Naive B cell (primary cell): ENCODE data around the gene FAM83B. TPM values are rescaled to one million over a fixed set of nuclear protein-coding genes. Genes with fewer than 3 reads are reported as not detected.
A peak's percentile ranks its signal among the peaks of the same experiment; 100 is the strongest.
"Not testable (repeated sequence)": the region's sequence is repeated elsewhere in the genome, so short reads cannot be mapped to it uniquely, and the experiment has no call there.

Experiments
- ATAC-seq, 2 donors: fragments of 150-1000 bp; cut with Tn5 transposase; 2 replicates each; pipeline ENCODE4 v1.10.0; 2021; ENCODE audit warnings: low read depth in 2 of 2, mild to moderate bottlenecking in 2 of 2, moderate library complexity in 2 of 2
- DNase-seq: peaks from one replicate; pipeline ENCODE4 v3.0.0; 2022
- H3K27ac Mint-ChIP-seq, 6 donors: one replicate each; pipeline ENCODE4 v1.8.0; 2020 to 2022; ENCODE audit warnings: mild to moderate bottlenecking in 6 of 6, mixed read lengths in 6 of 6, moderate library complexity in 5 of 6, inconsistent platforms in 2 of 6
- H3K27me3 Mint-ChIP-seq, 3 donors: one replicate each; pipeline ENCODE4 v1.8.0; 2021 to 2022; ENCODE audit warnings: mixed read lengths in 3 of 3, mild to moderate bottlenecking in 1 of 3
- H3K36me3 Mint-ChIP-seq, 2 donors: one replicate each; pipeline ENCODE4 v1.8.0; 2020 to 2022; ENCODE audit warnings: mixed read lengths in 2 of 2, inconsistent platforms in 1 of 2, mild to moderate bottlenecking in 1 of 2
- H3K4me1 Mint-ChIP-seq, 3 donors: one replicate each; pipeline ENCODE4 v1.8.0; 2020 to 2022; ENCODE audit warnings: mixed read lengths in 3 of 3, inconsistent platforms in 1 of 3, mild to moderate bottlenecking in 1 of 3, moderate library complexity in 1 of 3
- H3K4me3 Mint-ChIP-seq, 8 donors: one replicate each; pipeline ENCODE4 v1.8.0; 2020 to 2022; ENCODE audit warnings: mild to moderate bottlenecking in 8 of 8, mixed read lengths in 8 of 8, moderate library complexity in 8 of 8, inconsistent platforms in 2 of 8
- H3K9me3 Mint-ChIP-seq, 7 donors: one replicate each; pipeline ENCODE4 v1.8.0; 2020 to 2022; ENCODE audit warnings: mixed read lengths in 7 of 7, mild to moderate bottlenecking in 5 of 7, inconsistent platforms in 2 of 7, moderate library complexity in 1 of 7
- polyA plus RNA-seq, 6 donors: library from polyadenylated mRNA; unstranded; fragments of 300-500 nt; fragmentation: Illumina TruSeq; gene quantifications; one replicate each; pipeline ENCODE4 v1.2.3, GENCODE V29; 2021; ENCODE audit warnings: low read depth in 6 of 6

Gene FAM83B
- polyA plus RNA-seq, 6 donors from 2014 or later: not detected

- H3K9me3 Mint-ChIP-seq: peaks cover 0 to 9% (median 0%) of the 10 kb centered on the region in 7 donors
- H3K27me3 Mint-ChIP-seq: no peaks in the 10 kb centered on the region
- no peak overlapping the region for H3K27ac Mint-ChIP-seq
- no peak overlapping the region for H3K4me3 Mint-ChIP-seq
- DNase-seq (no peak), ATAC-seq (no peak)
- no peaks in the 10 kb centered on the region for H3K4me1 Mint-ChIP-seq
- H3K36me3 Mint-ChIP-seq: no peaks in the 10 kb centered on the region
These were observed 27.0 kb downstream of the FAM83B start for GRCh38 chr6:54873599-54873998.

GRCh38 chr6:54874349-54875048 is 27.9 kb downstream of the FAM83B start:
- H3K9me3 Mint-ChIP-seq: peaks cover 0 to 5% (median 0%) of the 10 kb centered on the region in 7 donors
- H3K27ac Mint-ChIP-seq: no peak overlapping the region
- H3K36me3 Mint-ChIP-seq: no peaks in the 10 kb centered on the region
- DNase-seq (no peak), ATAC-seq (no peak)
- no peaks in the 10 kb centered on the region for H3K27me3 Mint-ChIP-seq
- H3K4me1 Mint-ChIP-seq: no peaks in the 10 kb centered on the region
- no peak overlapping the region for H3K4me3 Mint-ChIP-seq

- Mint-ChIP-seq H3K36me3 (no peaks in the 10 kb centered on the region), H3K27me3 (no peaks in the 10 kb centered on the region), H3K4me3 (no peak overlapping the region), H3K9me3 (peaks cover 0 to 4% (median 0%) of the 10 kb centered on the region in 7 donors), H3K4me1 (no peaks in the 10 kb centered on the region), H3K27ac (no peak overlapping the region)
- DNase-seq: no peak
- ATAC-seq: no peak
These were observed 29.0 kb downstream of the FAM83B start for GRCh38 chr6:54875539-54875938.

GRCh38 chr6:54876365-54876764 is 29.8 kb downstream of the FAM83B start:
- DNase-seq: no peak
- ATAC-seq: no peak
- Mint-ChIP-seq H3K27me3 (no peaks in the 10 kb centered on the region), H3K36me3 (no peaks in the 10 kb centered on the region), H3K27ac (peak overlapping the region in 1 of 6 donors; percentile 33), H3K9me3 (peaks cover 0 to 4% (median 0%) of the 10 kb centered on the region in 7 donors), H3K4me1 (no peaks in the 10 kb centered on the region), H3K4me3 (no peak overlapping the region)

GRCh38 chr6:54876871-54877270 is 30.3 kb downstream of the FAM83B start:
- DNase-seq (no peak), ATAC-seq (no peak)
- H3K9me3 Mint-ChIP-seq: peaks cover 0 to 4% (median 0%) of the 10 kb centered on the region in 7 donors
- no peak overlapping the region for H3K27ac Mint-ChIP-seq
- no peaks in the 10 kb centered on the region for H3K36me3 Mint-ChIP-seq
- H3K27me3 Mint-ChIP-seq: no peaks in the 10 kb centered on the region
- no peak overlapping the region for H3K4me3 Mint-ChIP-seq
- no peaks in the 10 kb centered on the region for H3K4me1 Mint-ChIP-seq

GRCh38 chr6:54877713-54878317 is 31.2 kb downstream of the FAM83B start:
- H3K4me1 Mint-ChIP-seq: no peaks in the 10 kb centered on the region
- no peaks in the 10 kb centered on the region for H3K27me3 Mint-ChIP-seq
- no peaks in the 10 kb centered on the region for H3K36me3 Mint-ChIP-seq
- H3K4me3 Mint-ChIP-seq: no peak overlapping the region
- no peak for ATAC-seq
- no peak for DNase-seq
- H3K27ac Mint-ChIP-seq: no peak overlapping the region
- H3K9me3 Mint-ChIP-seq: peaks cover 0 to 4% (median 0%) of the 10 kb centered on the region in 7 donors

- no peaks in the 10 kb centered on the region for H3K4me1 Mint-ChIP-seq
- H3K36me3 Mint-ChIP-seq: no peaks in the 10 kb centered on the region
- H3K27ac Mint-ChIP-seq: no peak overlapping the region
- peaks cover 0 to 4% (median 2%) of the 10 kb centered on the region in 7 donors for H3K9me3 Mint-ChIP-seq
- DNase-seq: no peak
- no peak overlapping the region for H3K4me3 Mint-ChIP-seq
- ATAC-seq: no peak
- H3K27me3 Mint-ChIP-seq: no peaks in the 10 kb centered on the region
These were observed 32.1 kb downstream of the FAM83B start for GRCh38 chr6:54878718-54879117.

GRCh38 chr6:54879188-54879985 is 32.8 kb downstream of the FAM83B start:
- Mint-ChIP-seq H3K9me3 (peaks cover 0 to 4% (median 2%) of the 10 kb centered on the region in 7 donors), H3K27ac (no peak overlapping the region), H3K4me1 (no peaks in the 10 kb centered on the region), H3K4me3 (no peak overlapping the region), H3K36me3 (no peaks in the 10 kb centered on the region), H3K27me3 (no peaks in the 10 kb centered on the region)
- no peak for DNase-seq
- ATAC-seq: no peak

GRCh38 chr6:54881067-54881730 is 34.6 kb downstream of the FAM83B start:
- peaks cover 0 to 4% (median 2%) of the 10 kb centered on the region in 7 donors for H3K9me3 Mint-ChIP-seq
- no peaks in the 10 kb centered on the region for H3K27me3 Mint-ChIP-seq
- no peak overlapping the region for H3K4me3 Mint-ChIP-seq
- no peaks in the 10 kb centered on the region for H3K36me3 Mint-ChIP-seq
- ATAC-seq (no peak), DNase-seq (no peak)
- no peak overlapping the region for H3K27ac Mint-ChIP-seq
- H3K4me1 Mint-ChIP-seq: no peaks in the 10 kb centered on the region

- not testable (repeated sequence) for DNase-seq, H3K4me1 Mint-ChIP-seq, H3K4me3 Mint-ChIP-seq, ATAC-seq, H3K9me3 Mint-ChIP-seq, H3K27me3 Mint-ChIP-seq, H3K36me3 Mint-ChIP-seq, H3K27ac Mint-ChIP-seq
These were observed 35.3 kb downstream of the FAM83B start for GRCh38 chr6:54881891-54882290.

- Mint-ChIP-seq H3K27me3 (no peaks in the 10 kb centered on the region), H3K4me3 (no peak overlapping the region), H3K27ac (no peak overlapping the region), H3K9me3 (peaks cover 0 to 3% (median 1%) of the 10 kb centered on the region in 7 donors), H3K4me1 (no peaks in the 10 kb centered on the region), H3K36me3 (no peaks in the 10 kb centered on the region)
- no peak for ATAC-seq
- no peak for DNase-seq
These were observed 40.5 kb downstream of the FAM83B start for GRCh38 chr6:54886932-54887584.

- Mint-ChIP-seq H3K36me3 (no peaks in the 10 kb centered on the region), H3K27ac (no peak overlapping the region)
- DNase-seq: no peak
These were observed 45.0 kb downstream of the FAM83B start for GRCh38 chr6:54891536-54891935.

GRCh38 chr6:54892831-54893230 is 46.3 kb downstream of the FAM83B start:
- no peak overlapping the region for H3K27ac Mint-ChIP-seq
- no peak for ATAC-seq
- H3K4me1 Mint-ChIP-seq: no peaks in the 10 kb centered on the region
- H3K4me3 Mint-ChIP-seq: no peak overlapping the region
- no peak for DNase-seq
- H3K36me3 Mint-ChIP-seq: no peaks in the 10 kb centered on the region
- no peaks in the 10 kb centered on the region for H3K27me3 Mint-ChIP-seq
- H3K9me3 Mint-ChIP-seq: peaks cover 0 to 2% (median 0%) of the 10 kb centered on the region in 7 donors

More at GRCh38 chr6:54891536-54891935, 45.0 kb downstream of the FAM83B start:
- Mint-ChIP-seq H3K27me3 (no peaks in the 10 kb centered on the region), H3K9me3 (peaks cover 0 to 2% (median 0%) of the 10 kb centered on the region in 7 donors), H3K4me3 (no peak overlapping the region), H3K4me1 (no peaks in the 10 kb centered on the region)
- no peak for ATAC-seq
